ENCODE results near the gene SDK1.

SDK1 gene

GRCh38 chr7:3806516-3806915, 505.5 kb downstream of the SDK1 start:
- H3K36me3 Mint-ChIP-seq (ENCODE audit: low read depth): no peaks in the 10 kb centered on the region
- TF ChIP-seq CTCF (IDR thresholded peaks at IDR 0.05; ENCODE audit: unreplicated experiment in 3 of 3): no peak
- H3K27me3 Mint-ChIP-seq (ENCODE audit: low read depth): no peaks in the 10 kb centered on the region
- H3K4me1 Mint-ChIP-seq: no peaks in the 10 kb centered on the region
- H3K9me3 Mint-ChIP-seq: peaks cover 5% of the 10 kb centered on the region
- no peak overlapping the region for H3K27ac Mint-ChIP-seq
- no peak overlapping the region for H3K4me3 Mint-ChIP-seq

DNA sequence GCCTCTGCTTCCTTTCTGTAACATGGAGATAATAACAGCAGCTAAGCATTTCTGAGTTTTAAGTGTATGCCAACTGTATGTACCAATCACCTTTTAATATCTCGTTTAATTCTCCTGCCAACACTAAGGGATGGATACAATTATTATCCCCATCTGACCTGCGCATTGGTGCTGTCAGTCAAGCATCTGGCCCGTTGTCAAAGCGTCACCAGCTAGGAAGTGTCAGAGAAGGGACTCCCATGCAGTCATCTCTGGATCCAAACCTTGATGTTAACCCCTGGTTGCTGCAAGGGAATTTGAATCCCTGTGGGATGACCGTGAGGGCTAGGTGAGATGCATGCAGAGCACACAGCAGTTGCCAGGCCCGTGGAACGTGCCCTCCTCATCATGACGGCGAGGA, 506.8 kb downstream of the SDK1 start:
- Mint-ChIP-seq H3K9me3 (peaks cover 12% of the 10 kb centered on the region), H3K4me3 (no peak overlapping the region), H3K4me1 (no peaks in the 10 kb centered on the region), H3K27ac (no peak overlapping the region), H3K36me3 (ENCODE audit: low read depth) (no peaks in the 10 kb centered on the region), H3K27me3 (ENCODE audit: low read depth) (no peaks in the 10 kb centered on the region)
- no peak for TF ChIP-seq CTCF (IDR thresholded peaks at IDR 0.05; ENCODE audit: unreplicated experiment in 3 of 3)

GRCh38 chr7:3821488-3821887, 520.4 kb downstream of the SDK1 start:
- H3K4me3 Mint-ChIP-seq: no peak overlapping the region
- H3K4me1 Mint-ChIP-seq: no peaks in the 10 kb centered on the region
- H3K27me3 Mint-ChIP-seq (ENCODE audit: low read depth): no peaks in the 10 kb centered on the region
- no peaks in the 10 kb centered on the region for H3K36me3 Mint-ChIP-seq (ENCODE audit: low read depth)
- no peak overlapping the region for H3K27ac Mint-ChIP-seq
- H3K9me3 Mint-ChIP-seq: peaks cover 2% of the 10 kb centered on the region
- TF ChIP-seq CTCF (IDR thresholded peaks at IDR 0.05; ENCODE audit: unreplicated experiment in 3 of 3): no peak

- H3K9me3 Mint-ChIP-seq: no peaks in the 10 kb centered on the region
- H3K27me3 Mint-ChIP-seq (ENCODE audit: low read depth): no peaks in the 10 kb centered on the region
- no peaks in the 10 kb centered on the region for H3K36me3 Mint-ChIP-seq (ENCODE audit: low read depth)
- H3K4me3 Mint-ChIP-seq: no peak overlapping the region
- no peak for TF ChIP-seq CTCF (IDR thresholded peaks at IDR 0.05; ENCODE audit: unreplicated experiment in 3 of 3)
- H3K27ac Mint-ChIP-seq: no peak overlapping the region
- no peaks in the 10 kb centered on the region for H3K4me1 Mint-ChIP-seq
Observed at GRCh38 chr7:3825491-3825890, 524.4 kb downstream of the SDK1 start.

- H3K27me3 Mint-ChIP-seq (ENCODE audit: low read depth): no peaks in the 10 kb centered on the region
- H3K27ac Mint-ChIP-seq: no peak overlapping the region
- no peak overlapping the region for H3K4me3 Mint-ChIP-seq
- no peaks in the 10 kb centered on the region for H3K4me1 Mint-ChIP-seq
- TF ChIP-seq CTCF (IDR thresholded peaks at IDR 0.05; ENCODE audit: unreplicated experiment in 3 of 3): no peak
- H3K9me3 Mint-ChIP-seq: no peaks in the 10 kb centered on the region
- H3K36me3 Mint-ChIP-seq (ENCODE audit: low read depth): no peaks in the 10 kb centered on the region
Observed at GRCh38 chr7:3832199-3832598, 531.1 kb downstream of the SDK1 start.

DNA sequence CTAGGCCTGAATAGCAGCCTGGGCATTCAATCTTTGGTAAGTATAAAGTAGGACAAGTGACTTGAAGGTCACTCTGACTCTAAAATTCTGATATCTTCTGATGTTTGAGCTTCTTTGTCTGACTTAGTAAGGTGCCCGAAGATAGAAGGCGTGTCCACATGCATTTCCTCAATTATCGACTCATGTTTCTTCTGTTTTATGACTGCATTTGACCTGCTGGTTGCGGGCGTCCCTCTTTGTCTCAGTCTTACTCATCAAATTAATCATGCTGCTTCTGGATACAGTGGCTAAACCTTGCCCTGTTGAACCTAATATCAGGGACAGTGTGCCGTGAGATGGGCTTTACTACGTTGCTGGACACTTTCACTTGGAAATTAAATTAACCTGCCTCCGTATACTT, 534.1 kb downstream of the SDK1 start:
- H3K27me3 Mint-ChIP-seq (ENCODE audit: low read depth): peaks cover 4% of the 10 kb centered on the region
- no peaks in the 10 kb centered on the region for H3K4me1 Mint-ChIP-seq
- H3K9me3 Mint-ChIP-seq: no peaks in the 10 kb centered on the region
- no peaks in the 10 kb centered on the region for H3K36me3 Mint-ChIP-seq (ENCODE audit: low read depth)
- TF ChIP-seq CTCF (IDR thresholded peaks at IDR 0.05; ENCODE audit: unreplicated experiment in 3 of 3): no peak
- H3K4me3 Mint-ChIP-seq: no peak overlapping the region
- H3K27ac Mint-ChIP-seq: no peak overlapping the region

Data from nephron (organoid).